T follicular helper cell (primary cell): ENCODE results near the gene RIMBP3C.
"Not testable (repeated sequence)": the region's sequence is repeated elsewhere in the genome, so short reads cannot be mapped to it uniquely, and the experiment has no call there.

Source experiments
- DNase-seq: peaks from one replicate; pipeline ENCODE4 v3.0.0-alpha.2; 2020; ENCODE audit warnings: low read depth
- total RNA-seq, 2 experiments: gene quantifications; one replicate each; lab custom pipeline; 2026; lab: John Stamatoyannopoulos, UW

RIMBP3C gene, protein sequence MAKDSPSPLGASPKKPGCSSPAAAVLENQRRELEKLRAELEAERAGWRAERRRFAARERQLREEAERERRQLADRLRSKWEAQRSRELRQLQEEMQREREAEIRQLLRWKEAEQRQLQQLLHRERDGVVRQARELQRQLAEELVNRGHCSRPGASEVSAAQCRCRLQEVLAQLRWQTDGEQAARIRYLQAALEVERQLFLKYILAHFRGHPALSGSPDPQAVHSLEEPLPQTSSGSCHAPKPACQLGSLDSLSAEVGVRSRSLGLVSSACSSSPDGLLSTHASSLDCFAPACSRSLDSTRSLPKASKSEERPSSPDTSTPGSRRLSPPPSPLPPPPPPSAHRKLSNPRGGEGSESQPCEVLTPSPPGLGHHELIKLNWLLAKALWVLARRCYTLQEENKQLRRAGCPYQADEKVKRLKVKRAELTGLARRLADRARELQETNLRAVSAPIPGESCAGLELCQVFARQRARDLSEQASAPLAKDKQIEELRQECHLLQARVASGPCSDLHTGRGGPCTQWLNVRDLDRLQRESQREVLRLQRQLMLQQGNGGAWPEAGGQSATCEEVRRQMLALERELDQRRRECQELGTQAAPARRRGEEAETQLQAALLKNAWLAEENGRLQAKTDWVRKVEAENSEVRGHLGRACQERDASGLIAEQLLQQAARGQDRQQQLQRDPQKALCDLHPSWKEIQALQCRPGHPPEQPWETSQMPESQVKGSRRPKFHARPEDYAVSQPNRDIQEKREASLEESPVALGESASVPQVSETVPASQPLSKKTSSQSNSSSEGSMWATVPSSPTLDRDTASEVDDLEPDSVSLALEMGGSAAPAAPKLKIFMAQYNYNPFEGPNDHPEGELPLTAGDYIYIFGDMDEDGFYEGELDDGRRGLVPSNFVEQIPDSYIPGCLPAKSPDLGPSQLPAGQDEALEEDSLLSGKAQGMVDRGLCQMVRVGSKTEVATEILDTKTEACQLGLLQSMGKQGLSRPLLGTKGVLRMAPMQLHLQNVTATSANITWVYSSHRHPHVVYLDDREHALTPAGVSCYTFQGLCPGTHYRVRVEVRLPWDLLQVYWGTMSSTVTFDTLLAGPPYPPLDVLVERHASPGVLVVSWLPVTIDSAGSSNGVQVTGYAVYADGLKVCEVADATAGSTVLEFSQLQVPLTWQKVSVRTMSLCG (N-terminal part only)
- 0 reads per million in 2 experiments for total RNA-seq

DNA sequence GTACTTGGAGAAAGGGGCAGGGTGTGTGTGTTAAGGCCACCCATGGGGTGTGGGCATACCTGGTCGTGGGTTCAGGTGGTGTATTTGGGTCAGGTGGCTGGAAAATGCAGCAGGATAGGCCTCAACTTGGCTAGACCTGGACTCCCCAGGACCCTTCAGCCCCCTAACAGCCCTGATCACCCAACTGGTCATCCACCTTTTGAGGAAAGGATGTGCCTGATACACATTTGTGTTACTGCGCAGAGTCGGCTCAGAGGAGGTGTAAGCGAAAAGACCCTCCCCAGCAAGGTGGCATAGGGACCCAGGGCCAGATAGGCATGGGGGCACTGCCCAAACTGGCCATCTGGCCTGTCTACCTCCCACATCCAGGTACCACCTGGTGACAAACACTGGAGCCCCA is at the start of gene RIMBP3C:
RIMBP3C (minus strand) TSS at position 101 of the 400 bp plus-strand sequence. CDS start 485 bp downstream, outside the sequence.
- DNase-seq = not testable (repeated sequence)

DNA sequence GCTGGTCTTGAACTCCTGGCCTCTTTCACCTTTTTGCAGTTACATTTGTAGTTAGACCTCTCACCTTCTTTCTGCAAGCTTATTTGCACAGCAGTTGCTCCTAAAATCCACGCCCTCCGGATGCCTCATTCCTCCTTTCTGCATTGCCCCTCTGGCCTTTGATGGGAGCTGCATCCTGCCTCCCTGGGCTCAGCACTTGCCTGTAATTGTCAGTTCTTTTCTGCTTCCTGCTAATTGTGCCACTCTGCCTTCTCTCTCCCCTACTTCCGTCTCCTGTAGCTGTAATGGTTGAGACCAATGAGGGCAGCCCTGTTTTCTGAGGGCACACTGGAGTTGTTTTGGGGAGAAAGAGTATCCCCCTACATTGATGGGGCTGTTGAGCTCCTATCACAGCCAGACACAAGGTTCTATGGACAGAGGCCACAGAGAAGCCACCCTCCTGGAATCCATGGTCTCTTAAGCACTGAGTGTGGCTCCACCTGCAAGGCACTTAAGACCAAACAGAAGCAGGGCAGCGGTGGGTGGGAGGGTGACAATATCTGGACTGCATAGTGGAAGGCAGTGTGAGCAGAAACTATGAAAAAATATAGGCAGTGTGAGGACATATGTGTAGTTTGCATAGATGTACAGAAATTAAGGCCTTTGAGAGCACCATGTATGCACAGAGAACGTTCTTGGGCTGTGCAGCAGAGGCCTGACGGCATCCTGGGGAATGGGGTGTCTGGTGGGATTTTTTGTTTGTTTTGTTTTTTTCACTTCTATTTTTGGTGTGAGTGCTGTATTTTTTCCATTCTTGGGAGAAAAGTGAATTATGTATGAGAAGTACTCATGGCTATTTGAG is 48.0 kb upstream of the RIMBP3C start:
- no peak for DNase-seq

DNA sequence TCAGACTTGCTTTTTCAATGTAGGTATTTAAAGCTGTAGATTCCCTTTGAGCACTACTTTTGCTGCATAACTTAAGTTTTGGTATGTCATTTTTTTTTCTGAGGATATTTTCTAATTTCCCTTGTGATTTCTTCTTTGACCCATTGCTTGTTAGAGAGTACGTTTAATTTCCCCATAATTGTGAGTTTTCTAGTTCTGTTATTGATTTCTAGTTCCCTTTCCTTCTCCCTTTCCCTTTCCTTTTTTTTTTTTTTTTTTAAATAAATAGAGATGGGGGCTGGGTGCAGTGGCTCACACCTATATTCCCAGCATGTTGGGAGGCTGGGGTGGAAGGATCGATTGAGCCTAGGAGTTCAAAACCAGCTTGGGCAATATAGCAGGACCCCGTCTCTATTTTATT is 47.0 kb upstream of the RIMBP3C start:
- no peak for DNase-seq

DNA sequence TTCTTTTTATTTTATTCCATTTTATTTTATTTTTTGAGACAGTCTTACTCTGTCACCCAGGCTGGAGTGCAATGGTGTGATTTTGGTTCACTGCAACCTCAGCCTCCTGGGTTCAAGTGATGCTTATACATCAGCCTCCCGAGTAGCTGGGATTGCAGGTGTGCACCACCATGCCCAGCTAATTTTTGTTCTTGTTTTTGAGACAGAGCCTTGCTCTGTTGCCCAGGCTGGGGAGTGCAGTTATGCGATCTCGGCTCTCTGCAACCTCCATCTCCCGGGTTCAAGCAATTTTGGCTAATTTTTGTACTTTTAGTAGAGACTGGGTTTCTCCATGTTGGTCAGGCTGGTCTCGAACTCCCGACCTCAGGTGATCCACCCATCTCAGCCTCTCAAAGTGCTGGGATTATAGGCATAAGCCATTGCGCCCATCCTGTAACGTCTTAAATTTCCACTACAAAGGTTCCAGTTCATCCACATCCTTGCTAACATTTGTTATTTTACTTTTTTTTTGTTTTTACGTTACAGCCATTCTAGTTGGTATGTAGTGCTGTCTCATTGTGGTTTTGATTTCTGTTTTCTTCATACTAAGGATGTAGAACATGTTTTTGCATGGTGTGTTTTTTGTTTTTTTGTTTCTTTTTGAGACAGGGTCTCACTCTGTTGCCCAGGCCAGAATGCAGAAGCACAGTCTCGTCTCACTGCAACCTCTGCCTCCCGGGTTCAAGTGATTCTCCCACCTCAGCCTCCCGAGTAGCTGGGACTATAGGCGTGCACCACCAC is 45.3 kb upstream of the RIMBP3C start:
- DNase-seq = not testable (repeated sequence)

DNA sequence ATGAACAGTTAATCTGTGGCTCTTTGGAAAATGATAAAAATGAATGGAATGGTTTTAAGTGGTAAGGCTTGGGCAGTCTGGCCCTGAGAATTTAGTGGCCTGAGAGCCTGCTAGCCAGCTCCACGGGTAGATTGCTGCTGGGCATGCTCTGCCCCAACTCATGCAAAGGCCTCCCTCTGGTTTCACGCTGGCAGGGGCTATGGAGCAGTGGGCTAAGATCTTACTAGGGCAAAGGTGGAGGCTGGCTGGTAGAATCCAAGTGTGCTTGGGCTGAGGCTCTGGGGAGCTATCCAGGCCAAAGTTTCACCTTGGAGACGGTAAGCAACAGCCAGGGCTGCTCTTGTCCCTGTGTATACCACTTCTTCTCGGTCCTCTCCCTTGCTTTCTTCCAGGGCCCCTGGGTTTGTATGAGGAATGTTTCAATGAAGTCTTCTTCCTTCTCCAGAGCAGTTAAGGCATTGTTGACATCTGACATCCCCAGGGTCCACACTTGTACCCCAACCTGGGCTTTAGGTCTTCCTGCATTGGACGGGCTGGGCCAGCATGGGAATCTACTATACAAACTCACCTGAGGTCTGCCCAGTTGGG is 43.7 kb upstream of the RIMBP3C start:
- DNase-seq = no peak

DNA sequence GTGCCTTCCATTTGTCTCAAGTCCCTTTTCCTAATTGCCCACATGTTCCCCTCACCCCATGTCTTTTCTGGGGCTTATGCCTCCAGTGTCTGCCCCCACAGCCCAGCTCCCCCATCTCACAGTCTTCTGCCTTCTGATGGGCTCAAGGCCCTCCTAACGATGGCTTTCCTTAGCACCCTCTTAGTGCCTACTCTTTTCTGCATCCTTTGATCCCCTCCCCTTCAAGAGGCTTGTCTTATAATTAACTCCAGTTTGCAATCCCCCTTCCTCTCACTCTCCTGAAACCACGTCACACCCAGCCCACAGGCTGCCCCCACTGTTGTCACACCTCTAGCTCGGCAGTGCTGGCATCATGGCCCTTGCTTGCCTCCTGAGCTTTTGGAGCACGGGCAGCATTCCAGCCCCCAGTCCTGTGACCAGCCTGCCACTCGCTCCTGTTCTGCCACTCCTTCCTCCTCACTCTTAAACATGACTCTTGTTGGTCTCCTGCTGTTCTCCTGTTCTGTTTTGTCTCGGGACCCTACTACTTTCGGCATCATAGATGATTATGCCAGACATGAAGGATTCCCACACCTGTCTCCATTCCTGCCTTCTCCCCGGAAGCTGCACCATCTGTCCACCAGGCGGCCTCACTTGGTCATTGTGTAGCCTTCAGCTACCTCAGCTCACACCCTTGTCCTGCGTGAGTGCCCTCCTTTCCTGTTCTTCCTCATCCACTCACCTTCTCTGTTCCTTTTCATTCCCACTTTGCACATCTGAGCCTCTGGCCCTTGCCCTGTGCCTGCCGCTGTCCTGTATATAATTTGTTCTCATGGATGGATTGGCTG is 42.4 kb upstream of the RIMBP3C start:
- no peak for DNase-seq

DNA sequence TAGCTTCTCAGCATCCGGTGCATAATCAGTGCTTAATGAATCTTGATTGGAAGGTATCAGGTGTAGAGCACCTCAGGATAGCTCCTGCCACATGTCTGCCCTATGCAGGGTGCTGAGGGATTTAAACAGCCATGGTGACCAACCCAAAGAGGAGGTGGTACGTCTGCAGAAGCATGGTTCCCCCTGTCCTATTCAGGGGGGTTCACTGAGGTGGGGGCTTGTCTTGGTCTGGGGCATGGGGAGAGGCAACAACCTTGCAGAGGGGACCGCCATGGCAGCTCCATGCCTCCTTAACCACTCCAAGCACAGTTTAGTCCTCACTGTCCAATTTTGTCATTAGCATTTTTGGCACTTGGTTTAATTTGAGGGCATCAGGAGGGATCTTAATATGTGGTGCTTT is 41.2 kb upstream of the RIMBP3C start:
- DNase-seq = no peak

DNA sequence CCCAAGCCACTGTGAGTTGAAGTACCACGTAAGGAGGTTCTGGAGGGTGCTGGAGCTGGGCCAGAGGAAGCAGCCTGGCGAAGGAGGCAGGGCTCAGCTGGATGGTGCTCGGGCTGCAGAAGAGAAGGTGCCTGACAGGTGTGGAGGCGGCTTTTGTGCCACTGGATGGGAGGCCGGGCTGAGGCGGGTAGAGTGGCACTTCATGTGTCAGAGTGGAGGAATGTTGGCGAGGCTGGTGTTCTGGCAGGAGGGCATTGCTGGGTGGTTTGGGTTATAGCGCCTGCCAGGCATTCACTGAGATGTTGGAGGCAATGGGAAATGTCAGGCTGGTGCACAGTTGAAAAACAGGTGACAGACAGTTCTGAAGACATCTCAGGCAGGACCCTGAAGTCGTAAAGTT is 40.4 kb upstream of the RIMBP3C start:
- DNase-seq = no peak

DNA sequence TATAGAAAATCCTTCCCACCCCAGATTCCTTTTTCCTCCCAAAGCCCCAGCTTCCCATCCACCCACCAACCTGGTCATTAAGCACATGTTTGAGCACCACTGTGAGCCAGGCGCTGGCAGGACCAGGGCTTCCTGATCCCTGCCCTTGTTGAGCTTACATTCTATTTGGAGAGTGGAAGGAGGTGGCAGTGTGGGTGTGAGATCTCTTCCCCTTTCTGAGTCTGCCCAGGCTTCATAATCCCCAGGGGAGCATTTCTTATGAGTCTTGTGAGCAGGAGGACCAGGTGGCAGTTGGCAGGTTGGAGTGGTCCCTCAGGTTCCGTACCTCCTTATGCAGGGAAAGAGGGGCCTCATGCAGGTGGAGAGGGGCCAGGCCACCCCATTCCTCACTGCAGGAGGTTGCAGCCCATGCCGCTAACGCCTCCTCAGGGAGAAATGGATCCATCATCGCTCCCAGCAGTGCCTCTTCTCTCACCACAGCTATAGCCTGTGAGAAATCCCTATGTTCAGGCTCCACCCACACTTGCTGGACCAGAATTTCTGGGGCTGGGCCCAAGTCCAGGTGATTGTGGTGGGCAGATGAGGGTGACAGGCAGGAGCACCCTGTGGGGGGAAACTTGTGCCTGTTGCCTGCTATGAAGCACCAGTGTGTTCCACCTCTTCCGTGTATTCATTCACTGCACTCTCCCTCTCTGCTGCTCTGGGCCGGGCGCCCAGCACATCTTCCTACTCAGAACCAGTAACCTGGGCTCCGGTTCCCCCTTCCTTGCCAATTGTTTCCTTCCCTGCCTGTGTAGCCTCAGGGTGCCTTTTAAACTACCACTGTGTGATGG is 39.8 kb upstream of the RIMBP3C start:
- no peak for DNase-seq

DNA sequence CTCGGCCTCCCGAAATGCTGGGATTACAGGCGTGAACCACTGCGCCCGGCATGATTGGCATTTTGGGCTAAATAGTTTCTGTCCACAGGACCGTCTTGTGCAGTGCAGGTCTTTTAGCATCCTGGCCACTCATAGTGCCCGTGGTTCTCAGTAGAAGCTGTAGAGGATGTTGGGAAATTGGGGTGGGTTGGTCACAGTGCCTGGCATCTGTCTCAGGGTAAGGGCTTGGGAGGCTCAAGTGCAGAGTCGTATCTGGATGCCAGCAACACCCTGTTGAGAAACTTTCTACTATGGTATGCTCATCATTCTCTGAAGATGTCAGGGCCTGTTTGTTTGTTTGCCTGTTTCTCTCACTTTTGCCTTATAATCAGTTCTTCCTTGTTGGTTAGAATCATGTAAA is 38.1 kb upstream of the RIMBP3C start:
- DNase-seq = no peak

DNA sequence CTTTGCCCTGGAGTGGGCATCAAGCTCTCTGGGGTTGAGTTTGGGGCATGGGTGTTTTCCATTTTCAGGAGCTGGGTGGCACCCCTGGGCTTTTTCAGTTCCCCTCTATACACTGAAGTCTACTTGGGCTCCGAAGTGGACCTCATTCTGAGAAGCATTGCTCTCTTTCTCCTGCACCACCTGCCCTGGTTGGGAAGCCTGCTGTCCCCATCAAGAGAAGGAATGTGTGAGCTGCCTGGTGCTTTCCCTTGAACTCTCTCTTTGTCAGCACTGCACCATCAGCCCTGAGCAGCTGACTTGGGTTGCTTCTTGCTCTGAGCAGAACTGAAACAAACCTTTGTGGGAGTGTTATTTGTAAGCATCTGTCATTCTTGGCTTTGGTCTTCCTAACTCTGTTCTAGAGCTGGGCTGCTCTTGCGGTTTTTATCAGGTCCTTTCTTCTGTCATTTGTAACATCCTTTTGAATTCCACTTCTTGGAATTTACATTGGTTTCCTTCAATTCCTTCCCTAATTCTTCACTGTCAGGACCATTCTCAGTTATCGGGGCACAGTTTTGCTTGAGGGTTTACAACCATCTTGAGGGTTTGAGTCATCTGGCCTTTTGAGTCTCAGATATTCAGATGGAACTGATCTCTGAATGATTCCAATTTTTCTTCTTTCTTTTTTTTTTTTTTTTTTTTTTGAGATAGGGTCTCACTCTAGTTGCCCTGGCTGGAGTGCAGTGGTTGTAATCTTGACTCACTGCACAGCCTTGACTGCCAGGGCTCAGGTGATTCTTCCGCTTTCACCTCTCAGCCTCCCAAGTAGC is 36.7 kb upstream of the RIMBP3C start:
- no peak for DNase-seq

DNA sequence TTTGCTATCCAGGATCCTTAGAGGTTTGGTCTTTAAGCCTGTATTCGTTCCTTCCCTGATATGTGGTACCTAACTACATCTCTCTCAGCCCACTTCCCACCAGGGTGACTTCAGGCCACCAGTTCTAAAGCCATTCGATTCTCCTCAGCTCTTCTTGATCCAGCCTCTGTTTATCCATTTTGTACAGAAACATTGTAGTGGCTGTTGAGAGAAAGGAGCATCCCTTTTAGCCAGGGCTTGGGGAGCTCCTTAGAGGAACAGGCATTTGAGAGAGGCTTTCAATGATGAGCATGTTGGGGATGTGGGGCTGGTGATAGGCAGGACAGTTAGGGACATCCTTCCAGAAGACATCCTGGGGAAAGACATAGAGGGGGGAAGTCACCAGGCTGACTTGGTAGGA is 34.1 kb upstream of the RIMBP3C start:
- DNase-seq = no peak

DNA sequence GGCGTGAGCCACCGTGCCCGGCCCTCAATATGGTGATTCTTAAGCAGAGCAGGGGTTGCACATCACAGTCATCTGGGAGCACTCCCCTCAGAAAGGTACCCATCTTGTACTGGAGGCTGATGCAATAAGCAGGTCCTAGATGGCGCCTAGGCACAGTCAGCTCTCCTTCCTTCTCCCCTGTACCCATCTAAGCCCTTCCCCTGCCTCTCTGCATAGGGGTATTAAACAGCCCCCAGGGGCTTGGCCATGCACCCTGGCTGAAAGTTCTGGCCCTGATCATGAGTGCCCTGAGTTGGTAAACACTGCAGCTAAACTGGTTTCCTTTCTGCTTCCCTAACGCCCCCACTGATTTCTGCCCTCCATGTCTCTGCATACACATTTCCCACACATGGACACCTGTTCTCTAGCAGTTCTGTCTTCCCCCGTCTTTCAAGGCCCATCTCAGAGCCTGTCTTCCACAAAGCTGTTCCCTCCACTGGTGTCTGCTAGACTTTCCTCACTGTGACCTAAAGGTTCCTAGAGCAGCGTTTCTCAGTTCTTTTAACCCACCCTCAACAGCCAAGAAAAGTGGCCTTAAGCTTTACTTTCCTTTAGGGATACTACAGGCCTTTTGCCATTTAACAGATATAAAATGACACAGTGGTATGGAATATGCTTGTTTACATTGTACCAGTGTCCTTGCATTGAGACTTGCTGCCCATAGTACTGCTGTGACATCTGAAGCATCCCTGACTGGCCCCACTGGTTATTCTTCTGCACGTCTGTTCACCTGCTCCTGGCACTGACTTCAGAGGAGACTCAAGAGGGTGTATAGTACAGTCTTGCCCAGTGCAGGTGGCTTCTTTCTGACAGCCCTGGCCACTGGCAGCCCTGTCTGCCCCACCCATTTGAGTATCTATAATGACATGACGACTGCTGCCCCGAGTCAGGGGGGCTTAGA is 31.8 kb upstream of the RIMBP3C start:
- DNase-seq = no peak

DNA sequence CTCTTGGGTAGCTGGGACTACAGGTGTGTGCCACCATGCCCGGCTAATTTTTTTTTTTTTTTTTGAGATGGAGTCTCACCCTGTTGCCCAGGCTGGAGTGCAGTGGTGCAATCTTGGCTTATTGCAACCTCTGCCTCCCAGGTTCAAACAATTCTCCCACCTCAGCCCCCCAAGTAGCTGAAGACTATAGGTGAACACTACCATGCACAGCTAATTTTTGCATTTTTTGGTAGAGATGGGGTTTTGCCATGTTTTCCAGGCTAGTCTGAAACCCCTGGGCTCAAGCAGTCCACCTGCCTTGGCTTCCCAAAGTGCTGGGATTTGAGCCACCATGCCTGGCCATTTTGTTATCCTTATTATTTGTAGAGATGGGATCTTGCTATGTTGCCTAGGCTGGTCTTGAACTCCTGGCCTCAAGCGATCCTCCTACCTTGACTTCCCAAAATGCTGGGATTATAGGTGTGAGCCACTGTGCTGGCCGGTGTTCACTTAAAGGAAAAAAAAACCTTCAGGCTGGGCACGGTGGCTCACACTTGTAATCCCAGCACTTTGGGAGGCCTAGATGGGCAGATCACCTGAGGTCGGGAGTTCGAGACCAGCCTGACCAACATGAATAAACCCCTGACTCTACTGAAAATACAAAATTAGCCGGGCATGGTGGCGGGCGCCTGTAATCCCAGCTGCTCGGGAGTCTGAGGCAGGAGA is 29.9 kb upstream of the RIMBP3C start:
- not testable (repeated sequence) for DNase-seq

DNA sequence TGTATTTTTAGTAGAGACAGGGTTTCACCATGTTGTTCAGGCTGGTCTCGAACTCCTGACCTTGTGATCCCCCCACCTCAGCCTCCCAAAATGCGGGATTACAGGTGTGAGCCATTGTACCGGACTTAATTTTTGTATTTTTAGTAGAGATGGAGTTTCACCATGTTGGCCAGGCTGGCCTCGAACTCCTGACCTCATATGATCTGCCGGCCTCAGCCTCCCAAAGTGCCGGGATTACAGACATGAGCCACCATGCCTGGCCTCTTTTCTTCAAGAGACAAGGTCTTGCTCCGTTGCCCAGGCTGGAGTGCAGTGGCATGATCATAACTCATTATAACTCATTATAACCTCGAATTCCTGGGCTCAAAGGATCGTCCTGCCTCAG is 29.4 kb upstream of the RIMBP3C start:
- not testable (repeated sequence) for DNase-seq

DNA sequence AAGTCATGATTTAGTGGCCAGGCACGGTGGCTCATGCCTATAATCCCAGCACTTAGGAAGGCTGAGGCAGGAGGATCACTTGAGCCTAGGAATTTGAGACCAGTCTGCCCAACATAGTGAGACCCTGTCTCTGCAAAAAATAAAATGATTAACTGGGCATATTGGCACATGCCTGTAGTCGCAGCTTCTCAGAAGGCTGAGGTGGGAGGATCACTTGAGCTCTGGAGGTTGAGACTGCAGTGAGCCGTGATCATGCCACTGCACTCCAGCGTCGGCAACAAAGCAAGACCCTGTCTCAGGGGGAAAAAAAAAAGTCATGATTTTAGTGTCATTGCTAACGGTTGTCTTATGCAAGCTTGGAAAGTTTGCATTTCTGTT is 28.2 kb upstream of the RIMBP3C start:
- DNase-seq = no peak
